A204.1 (cell line): ENCODE results near the gene CALML3.

Experiments used
- FAIRE-seq: peaks from 2 replicates; lab custom pipeline; 2012; peaks lifted over from hg19 to GRCh38; lab: Jason Lieb, UNC

Gene CALML3

DNA sequence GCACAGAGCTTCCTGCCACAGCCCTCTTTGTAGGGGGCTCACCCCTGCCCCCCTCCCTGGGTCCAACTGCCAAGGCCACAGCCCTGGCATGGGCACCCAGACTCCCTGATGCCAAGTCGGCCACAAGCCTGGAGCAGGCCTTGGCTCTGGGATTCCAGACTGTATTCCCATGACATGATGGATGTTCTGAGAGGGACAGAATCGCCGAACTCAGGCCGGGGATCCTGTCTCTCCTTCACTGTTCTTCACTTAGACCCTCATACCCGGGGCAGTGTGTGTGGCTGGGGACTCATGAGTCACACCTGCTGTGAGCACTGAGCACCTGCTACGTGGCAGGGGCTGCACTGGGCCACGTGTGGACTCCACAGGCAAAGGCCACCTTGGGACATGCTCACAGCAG lies 33.3 kb upstream of the CALML3 start:
- no peak for FAIRE-seq

DNA sequence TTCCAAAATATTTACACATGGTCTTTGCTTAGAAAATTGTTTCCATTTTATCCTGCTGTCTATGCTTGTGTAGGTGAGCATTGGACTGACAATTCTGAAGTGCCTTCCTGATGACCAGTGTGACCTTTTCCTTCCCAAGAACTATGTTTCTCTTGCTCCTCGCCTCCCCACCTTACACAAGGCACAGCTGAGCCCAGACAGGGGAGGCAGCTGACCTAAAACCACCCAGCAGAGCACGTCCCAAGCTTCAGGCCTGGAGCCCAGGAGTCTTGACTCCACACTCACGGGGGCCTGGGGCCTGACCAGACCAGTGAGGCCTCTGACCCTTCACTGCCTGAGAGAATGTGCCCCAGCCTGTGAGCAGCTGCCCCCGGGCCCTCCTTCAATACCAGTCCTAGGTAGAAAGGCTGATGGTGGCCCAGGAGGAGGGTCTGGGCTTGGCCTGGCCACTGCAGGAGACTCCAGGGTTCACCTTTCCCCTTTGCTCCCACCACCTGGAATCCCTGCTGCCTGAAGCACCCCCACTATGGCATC lies 32.4 kb upstream of the CALML3 start:
- no peak for FAIRE-seq

DNA sequence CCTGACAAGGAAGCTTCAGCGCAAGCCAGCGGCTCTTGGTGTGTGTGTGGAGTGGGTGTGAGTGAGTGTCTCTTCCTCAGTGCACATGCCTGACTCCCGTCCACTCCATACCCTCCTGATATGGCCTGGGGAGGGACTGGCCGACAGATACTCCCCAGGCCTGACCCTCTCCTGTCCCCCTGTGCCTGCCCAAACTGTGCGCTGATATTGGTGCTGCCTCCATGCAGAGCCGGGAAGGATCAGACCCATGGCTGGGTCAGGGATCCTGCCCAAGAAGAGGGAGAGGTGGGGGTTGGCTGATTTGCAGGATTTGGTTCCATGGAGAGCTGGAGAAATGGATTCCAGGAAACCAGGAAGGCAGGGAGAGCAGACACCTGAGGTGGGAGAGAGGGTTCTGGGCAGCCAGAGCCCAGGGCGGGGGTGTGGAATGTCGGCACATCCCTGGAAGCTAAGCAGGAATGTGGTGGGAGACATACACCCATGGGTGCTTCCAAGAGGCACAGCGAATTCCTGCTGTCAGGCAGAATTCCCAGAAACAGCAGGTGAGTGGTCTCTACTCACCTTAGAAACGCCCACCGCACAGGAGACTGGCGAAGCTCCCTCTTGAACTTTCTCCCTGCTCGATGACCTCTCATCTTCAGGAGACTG lies 31.7 kb upstream of the CALML3 start:
- FAIRE-seq: no peak

DNA sequence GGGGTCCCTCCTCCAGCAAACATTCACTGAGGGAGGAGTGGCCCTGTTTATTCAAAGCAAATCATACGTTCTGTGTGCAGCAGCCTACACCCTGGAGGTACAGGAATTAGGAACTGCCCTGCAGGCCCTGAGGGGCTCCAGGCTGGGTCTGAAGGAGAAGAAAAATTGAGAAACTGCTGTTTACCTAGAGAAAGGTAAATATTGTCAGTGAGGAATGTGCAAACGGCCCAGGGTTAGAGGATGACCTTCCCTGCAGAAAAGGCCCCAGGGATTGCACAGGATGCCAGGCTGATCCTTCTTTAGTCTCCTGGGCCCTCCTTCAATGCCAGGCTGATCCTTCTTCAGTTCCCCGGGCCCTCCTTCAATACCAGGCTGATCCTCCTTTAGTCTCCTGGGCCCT lies 31.1 kb upstream of the CALML3 start:
- no peak for FAIRE-seq

DNA sequence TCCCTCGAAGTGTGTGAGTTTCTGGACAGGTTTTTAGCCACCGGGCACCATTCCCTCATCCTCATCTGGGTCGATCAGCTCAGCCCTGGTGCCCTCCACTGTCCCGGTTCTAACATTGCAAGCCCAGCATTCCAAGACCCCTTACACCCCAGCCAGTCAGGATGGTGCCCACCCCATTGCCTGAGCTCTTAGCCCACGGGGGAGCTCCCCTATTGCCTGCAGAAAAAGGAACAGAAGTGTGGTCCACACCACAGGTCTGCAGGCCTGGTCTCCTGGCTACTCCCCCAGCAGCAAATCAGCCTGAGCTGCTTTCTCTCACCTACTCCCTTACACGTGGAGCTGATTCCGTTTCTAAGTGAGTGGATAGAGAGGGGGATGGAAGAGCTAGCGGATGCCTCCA lies 30.1 kb upstream of the CALML3 start:
- FAIRE-seq: no peak

DNA sequence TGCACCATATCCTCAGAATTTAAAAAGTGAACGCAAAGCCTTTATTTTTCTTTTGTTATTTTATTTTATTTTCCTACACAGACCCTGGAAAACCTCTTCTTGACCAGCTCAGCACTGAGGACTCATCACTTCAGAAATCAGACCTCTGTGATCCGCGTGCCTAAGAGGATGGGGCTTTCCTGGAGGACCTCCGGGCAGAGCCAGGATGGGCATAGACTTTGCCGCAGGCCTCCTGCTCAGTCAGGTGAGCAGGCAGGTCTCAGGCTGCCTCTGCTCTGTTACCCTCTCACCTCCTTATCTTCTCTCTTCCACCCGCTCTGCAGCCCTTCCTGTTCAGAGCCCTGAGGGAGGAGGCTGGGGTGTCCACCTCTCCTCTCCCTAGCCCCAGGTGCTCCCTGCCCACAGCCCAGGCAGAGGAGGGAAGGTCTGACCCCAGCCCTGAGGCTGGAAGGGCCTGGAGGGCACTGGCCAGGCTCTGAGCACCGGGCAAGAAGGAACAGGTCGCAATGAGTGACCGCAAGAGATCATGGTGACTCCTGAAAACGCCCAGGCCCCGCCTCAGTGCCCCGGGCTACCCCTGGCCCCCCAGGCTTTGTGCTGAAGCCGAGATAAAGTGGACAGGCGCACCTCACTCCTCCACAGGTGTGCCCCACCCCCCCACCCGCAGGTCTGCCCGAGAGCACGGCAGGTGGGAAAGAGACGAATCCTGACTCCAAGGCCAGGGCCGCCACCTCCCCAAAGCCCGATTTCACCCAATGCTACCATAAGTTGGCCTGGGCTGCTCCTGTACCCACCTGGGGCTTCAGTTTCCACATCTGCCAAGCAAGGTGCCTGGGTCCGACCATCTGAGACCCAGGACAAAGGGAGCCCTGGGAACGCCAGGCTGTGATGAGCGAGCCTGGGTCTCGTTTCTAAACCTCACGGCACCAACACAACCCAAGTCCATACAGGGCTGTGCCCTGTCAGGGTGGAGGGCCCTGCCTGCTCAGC lies 28.2 kb upstream of the CALML3 start:
- FAIRE-seq: no peak

DNA sequence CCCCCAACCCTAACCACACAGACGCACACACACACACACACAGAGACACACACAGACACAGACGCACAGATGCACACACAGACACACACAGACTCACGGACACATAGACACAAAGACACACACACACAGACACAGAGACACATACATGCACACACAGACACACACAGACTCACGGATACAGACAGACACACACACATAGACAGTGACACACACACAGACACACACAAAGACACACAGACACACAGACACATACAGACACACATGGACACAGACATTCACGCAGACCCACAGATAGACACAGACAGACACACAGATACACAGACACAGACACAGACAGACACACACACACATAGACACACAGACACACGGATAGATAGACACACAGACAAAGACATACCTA lies 27.5 kb upstream of the CALML3 start:
- FAIRE-seq: no peak

DNA sequence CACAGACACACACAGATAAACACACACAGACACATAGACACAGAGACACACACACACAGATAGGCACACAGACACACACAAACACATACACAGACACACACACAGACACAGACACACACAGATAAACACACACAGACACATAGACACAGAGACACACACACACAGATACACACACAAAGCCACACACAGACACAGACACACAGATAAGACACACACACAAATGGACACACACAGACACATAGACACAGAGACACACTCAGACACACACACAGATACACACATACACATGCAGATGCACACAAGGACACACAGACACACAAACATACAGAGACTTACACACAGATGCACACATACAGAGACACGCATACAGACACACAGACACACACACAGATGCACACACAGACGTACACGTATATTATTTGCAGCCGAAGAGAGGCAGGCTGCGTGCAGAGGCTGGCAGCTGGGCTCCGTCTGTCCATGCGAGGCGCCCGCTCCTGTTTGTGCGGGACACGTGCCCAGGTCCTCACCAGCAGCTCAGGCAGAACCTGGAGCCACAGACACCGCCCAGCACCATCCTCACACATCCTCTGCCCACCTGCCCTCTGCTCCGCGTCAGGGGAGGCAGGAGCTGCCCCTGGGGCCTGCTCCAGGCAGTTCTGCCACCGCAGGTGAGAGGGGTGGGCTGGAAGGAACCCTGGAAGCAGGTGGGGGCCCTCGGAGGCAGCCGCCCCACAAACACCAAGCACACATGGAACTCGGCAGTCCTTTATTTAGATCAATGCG lies 26.6 kb upstream of the CALML3 start:
- no peak for FAIRE-seq

DNA sequence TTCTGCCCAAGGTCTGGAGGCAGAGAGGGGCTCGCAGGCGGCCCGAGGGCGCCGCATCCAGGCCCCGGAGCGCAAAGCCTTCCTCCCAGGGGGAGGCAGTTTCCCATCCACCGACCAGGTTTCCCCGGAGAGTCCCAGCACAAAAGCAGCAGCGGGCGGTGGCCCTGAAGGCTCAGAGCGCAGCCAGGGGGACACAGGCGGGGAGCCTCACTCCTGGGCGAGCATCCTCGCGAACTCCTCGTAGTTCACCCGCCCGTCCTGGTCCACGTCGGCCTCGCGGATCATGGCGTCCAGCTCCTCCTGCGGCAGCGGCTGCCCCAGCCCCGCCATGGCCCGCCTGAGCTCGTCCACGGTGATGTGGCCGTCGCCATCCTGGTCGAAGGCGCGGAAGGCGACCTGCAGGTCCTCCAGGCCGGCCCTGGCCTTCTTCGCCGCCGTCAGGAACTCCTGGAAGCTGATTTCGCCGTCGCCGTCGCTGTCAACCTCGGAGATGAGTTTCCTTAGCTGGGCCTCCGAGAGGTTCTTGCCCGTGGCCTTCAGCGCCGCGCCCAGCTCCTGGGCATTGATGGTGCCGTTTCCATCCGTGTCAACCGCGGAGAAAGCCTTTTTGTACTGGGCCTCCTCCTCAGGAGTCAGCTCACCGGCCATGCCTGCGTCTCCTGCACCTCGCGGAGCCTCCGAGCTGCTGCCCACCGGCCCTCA lies 25.8 kb upstream of the CALML3 start:
- FAIRE-seq: no peak

DNA sequence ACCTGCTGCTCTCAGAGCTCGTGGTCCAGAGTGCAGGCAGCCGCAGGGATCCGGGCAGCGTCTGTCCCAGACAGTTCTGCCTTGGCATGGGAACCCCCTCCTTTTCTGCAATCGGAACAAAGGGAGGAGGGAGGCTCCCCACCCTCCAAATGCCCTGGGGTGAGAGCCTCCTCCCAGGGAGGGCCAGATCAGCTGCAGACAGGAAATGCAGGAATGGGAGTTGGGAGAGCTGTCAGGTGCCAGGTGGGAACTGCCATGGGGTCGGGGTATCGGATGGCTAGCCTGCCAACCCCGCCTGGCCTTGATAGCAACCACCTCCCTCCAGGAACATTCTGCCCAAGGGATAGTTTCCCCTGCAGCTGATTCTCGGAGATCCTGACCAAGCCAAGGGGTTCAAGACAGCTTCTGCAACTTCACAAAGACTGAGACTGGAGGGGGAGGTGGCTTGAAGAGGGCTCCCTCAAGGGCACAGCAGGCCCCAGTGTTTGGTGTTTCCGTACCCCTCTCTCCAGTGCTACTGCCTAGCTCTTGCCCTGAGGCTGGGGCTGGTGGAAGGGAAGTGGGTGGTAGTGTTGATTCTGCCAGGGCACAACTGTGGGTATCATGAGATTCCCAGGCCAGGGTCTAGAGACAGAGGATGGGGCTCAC lies 25.1 kb upstream of the CALML3 start, which contains the start of gene CALML5:
Gene CALML5 (minus strand): TSS at position 78 of the 648 bp plus-strand sequence. CDS start 132 bp downstream, outside the sequence.
- no peak for FAIRE-seq

DNA sequence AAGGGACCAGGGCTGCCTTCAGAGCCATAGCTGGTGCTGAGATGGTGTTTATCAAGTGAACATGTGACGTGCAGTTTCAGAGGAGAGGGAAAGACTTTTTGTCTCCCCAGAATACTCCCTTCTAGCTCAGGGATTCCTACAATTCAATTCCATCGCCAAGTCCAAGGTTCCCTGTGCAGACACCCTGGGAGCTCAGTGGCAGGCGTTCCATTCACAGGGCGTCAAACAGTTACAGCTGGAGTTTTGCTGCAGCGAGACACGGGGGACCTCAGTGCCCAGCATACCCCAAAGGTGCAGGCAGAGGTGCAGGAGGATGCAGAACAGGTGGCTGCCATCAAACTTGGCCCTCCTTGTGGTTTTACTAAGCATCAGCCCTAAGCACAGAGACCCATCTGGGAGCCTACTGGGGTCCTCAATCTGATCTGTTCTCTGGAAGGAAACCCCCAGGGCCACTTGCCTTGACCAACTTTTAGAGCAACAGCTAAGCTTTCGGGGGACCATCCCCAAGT lies 24.5 kb upstream of the CALML3 start:
- no peak for FAIRE-seq

DNA sequence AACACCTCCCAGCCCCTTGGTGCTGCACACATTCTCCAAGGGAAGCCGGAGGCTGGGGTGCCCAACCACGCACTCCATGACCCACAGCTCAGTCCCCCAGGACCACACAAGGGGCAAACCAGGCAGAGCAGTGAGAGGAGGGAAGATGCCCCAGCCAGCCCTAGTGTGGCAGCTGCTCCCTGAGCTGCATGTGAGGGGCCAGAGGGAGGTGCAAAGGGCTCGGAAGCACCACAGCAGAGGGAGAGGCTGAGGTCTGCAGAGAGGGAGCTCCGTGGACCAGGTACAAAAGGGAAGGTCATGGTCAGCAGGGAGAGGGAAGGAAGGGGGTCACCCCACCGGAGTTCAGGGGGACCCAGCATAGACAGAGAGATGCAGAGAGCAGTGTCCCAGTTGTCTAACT lies 23.9 kb upstream of the CALML3 start:
- FAIRE-seq: no peak

DNA sequence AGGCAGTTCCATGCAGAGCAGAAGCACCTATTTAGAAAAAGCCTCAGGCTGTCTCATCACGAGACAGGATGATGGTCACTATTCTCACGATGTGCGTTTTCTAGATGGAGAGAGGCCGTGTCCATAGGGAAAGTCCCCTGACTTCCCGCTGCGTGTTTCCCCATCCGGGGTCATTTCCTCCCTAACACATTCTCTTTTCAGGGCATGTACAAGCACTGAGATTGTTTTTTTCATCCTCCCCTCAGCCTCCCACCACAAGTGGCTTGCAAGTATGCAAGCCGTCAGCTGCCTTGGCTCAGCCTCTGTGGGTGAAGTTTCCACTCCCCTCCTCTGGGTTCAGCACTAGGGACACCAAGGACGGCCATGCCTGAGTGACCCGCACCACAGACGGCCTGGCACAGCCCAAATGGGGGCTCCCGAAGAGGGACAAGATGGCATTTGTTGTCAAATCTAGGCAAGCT lies 22.7 kb upstream of the CALML3 start:
- FAIRE-seq: no peak

DNA sequence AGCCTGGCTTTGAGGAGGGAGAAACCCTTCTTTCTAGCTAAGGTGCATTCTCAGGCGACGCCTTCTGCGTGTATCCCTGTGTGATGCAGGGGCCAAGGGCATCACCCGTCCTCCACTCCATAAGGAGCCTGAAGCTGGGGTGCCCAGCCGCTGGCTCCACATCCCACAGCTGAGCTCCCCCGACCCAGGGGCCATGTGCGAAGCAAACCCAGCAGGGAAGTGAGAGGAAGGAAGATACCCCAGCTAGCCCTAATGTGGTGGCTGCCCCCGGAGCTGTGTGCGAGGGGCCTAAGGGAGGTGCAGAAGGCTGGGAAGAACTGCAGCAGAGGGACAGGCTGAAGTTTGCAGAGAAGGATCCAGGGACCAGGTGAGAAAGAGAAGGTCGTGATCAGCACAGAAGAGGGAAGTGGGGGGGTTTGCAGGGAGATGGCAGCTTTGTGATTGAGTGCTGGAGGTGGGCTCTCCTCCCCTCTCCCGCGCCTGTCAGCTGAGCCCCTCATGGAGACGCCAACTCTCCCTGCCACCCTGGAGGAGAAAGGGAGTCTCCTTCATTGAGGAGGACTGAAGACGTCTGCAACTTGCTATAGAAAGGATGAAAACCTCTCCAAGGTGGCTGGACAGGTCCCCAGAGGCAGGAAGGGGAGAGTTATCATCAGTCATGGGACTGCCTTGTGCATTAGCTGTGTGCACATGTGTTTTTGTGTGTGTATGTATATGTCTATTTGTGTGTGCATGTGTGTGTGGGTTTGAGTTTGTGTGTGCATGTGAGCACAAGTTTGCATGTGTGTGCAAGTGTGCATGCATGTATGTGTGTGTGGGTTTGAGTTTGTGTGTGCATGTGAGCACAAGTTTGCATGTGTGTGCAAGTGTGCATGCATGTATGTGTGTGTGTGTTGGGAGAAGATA lies 21.9 kb upstream of the CALML3 start:
- no peak for FAIRE-seq

DNA sequence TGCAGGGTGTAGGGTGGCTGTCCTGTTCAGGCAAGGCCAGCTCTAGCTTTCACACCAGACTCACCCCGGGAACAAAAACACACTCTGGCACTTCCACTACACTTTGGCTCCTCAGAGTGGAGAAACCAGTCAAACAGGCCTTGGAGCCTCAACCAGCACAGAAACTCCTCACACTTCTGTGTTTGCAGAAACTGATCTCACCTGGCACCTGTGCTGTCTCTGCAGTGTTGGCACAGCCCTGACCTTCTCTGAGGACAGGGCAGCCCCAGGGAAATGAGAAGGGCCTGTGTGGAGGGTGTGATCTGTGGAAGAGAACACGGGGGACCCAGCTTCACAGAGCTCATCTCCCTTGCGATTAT lies 21.3 kb upstream of the CALML3 start:
- FAIRE-seq: no peak

DNA sequence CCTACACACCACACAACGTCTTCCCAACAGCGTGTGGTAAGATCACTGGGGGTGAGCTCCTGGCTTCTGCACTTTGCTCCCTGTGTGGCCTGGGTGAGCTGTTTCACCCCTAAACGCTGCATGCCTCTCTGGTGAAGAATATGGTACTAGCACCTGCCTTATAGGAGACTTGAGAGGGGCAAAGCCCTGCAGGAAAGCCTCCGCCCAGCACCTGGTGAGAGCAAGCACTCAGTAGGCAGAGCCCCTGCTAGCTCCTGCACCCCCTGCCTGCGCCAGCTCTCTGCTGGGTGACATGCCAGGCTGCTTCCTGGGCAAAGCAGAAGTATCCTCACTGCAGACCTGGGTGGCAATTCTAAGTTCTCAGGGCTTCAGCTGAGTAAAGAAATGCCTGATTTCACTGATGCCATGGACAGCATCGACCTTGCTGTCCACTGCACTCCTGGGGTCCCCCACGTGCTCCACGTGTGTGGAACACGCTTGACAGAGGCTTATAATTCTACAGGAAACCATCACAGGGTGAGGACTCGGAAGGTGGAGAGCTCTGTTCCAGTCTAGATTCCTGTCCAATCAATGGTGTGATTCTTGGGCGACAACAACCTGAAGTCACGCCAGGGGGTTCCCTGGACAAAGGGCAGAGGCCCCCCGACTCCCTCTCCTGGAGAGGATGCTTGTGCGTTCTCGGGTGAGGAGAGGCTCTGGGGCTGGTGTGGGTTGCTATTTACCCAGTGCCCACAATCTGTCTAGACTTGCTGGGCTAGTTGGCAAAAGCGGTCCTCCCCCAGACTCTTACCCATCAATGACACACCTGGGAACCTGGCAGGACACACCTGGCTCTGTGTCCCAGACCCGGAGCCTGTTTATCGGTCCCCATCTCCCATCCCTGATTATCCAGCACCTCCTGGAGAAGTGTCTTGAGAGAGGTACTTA lies 20.4 kb upstream of the CALML3 start:
- FAIRE-seq: no peak

DNA sequence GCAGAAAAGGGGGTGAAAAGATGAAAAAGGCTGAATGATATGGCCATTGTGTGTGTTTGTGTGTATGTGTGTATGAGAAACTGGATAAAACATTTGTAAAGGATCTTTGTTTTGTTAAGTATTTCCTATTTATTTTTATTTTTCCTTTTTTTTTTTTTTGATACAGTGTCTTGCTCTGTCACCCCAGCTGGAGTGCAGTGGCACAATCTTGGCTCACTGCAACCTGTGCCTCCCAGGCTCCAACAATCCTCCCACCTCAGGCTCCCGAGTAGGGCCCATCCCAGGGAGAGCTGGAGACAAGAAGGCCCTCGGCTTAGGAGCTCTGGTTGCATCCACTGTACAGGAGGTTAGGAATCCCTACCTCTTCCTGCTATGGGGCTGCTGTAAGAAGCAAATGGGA lies 18.5 kb upstream of the CALML3 start:
- no peak for FAIRE-seq

DNA sequence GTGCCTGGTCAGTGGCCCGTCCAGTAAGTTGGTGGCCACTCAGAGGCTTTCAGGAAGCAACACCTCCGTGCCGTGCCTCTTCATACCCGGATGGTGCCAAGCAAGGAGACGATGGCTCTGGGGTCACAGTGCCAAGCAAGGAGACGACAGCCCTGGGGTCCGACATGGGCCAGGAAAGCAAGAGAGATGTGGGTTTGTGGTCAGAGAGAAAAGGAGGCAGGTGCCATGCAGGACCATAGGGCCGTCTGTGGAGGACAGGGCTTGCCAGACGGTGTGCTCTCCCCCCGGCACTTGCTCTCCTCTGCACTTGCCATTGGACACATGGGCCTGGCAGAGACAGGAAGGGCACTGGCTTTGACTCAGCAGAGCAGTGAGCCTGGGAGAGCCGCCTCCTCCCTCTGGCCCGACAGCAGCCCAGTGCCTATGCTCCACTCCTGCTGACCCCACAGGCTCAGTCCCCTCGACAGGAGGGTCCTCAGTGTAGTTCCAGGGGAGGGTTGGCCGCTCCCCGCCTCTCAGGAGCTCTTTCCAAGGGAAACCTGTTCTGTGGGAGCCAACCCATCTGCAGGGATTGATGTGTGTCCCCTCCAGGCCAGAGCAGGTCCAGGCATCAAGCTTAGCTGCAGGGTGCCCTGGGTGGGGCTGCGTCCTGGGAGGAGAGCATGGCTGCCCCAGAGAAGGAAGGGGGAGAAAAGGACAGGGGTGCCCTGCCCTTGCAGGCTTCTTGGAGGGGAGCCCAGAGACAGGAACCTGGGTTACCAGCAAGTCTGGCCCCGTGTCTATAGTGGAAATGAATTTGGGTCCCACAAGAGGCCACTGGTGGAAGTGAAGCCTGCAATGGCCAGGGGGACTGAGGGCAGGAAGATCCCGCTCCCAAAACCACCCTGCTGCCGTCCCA lies 17.8 kb upstream of the CALML3 start:
- FAIRE-seq: no peak
